GM19463 (cell line): ENCODE measurements around the gene FAM209A.
"Not testable (repeated sequence)": the region's sequence is repeated elsewhere in the genome, so short reads cannot be mapped to it uniquely, and the experiment has no call there.

ENCODE experiments used
- ATAC-seq: cut with Tn5 transposase; IDR thresholded peaks from one replicate; pipeline ENCODE4 v1.9.1; 2021; ENCODE audit warnings: mild to moderate bottlenecking, moderate library complexity; ENCODE audit not compliant: unreplicated experiment

Gene FAM209A

GRCh38 chr20:56537997-56538396 is 13.5 kb downstream of the FAM209A start:
- ATAC-seq: no peak

GRCh38 chr20:56540415-56540814 is 15.9 kb downstream of the FAM209A start:
- ATAC-seq: no peak

GRCh38 chr20:56542489-56543030 is 18.0 kb downstream of the FAM209A start:
- ATAC-seq: no peak

- ATAC-seq: no peak
These were observed 27.0 kb downstream of the FAM209A start for GRCh38 chr20:56551571-56551970.

- ATAC-seq: peak; percentile 65
These were observed 28.5 kb downstream of the FAM209A start for GRCh38 chr20:56552911-56553629.

- peak; percentile 76 for ATAC-seq
These were observed 30.3 kb downstream of the FAM209A start for GRCh38 chr20:56554869-56555268.

GRCh38 chr20:56558968-56559367 is 34.4 kb downstream of the FAM209A start:
- no peak for ATAC-seq

GRCh38 chr20:56564526-56564925 is 40.0 kb downstream of the FAM209A start:
- not testable (repeated sequence) for ATAC-seq

- no peak for ATAC-seq
These were observed 41.0 kb downstream of the FAM209A start for GRCh38 chr20:56565511-56565910.

- no peak for ATAC-seq
These were observed 42.1 kb downstream of the FAM209A start for GRCh38 chr20:56566621-56567020.

- no peak for ATAC-seq
These were observed 46.3 kb downstream of the FAM209A start for GRCh38 chr20:56570832-56571231.

- ATAC-seq: no peak
These were observed 47.6 kb downstream of the FAM209A start for GRCh38 chr20:56572172-56572571.

- no peak for ATAC-seq
These were observed 49.4 kb downstream of the FAM209A start for GRCh38 chr20:56573986-56574385.

- no peak for ATAC-seq
These were observed 50.1 kb downstream of the FAM209A start for GRCh38 chr20:56574531-56575142.

- ATAC-seq: no peak
These were observed 50.6 kb downstream of the FAM209A start for GRCh38 chr20:56575157-56575556.
